Measurements from ENCODE around the gene FADS1.

FADS1 gene

GRCh38 chr11:61756147-61756451 lies 60.7 kb downstream of the FADS1 start:
- DNase-seq: no peak

GRCh38 chr11:61754534-61755482 lies 62.0 kb downstream of the FADS1 start:
- DNase-seq: peak; percentile 27

DNA sequence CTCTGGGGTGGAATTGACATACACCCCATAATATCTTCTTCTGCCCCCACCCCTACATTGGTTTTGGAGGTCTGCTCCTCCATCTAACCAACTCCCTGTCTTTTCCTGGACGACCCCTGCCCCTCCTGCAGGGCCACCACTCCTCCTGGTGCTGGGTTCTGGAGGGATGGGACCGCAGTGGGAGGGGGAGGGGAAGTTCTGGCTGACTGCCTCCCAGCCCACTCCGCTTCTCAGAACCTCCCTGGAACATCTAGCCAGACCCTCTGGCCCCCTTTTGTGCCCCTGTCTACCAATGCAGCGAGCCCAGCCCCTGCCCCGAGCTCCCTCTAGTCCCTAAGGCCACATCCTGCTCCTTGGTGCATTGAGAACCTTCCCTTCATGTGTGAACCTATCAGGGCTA lies 63.1 kb downstream of the FADS1 start:
- no peak for DNase-seq

DNA sequence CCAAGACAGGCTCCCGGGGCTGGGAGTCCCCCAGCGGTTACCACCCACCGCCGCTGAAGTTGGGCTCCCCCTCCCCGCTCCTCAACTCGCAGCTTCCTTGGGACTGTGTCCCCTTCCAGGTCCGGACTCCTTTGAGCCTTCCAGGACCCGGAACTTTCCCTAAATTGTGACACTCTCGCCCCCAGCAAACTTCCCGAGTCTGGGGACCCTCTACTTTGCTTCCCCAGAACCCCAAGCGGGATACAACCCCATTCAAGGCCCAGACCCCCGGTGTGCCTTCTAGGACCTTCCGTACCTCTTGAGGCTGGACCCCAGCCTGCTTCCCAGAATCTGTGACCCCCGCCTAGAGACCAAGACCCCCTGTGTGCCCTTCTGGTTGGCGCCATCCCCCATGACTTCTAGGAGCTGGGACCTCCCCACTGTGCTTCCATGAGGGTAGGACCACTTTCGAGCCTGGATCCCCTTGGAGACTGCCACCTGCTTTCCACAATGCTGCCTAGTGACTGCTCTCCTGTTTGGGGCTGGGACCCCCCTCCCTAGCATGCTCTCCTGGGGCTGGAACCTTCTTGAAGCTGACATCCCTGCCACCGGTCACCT lies 63.8 kb downstream of the FADS1 start:
- no peak for DNase-seq

GRCh38 chr11:61752117-61752924 lies 64.5 kb downstream of the FADS1 start, which contains the start of gene MYRF:
Gene MYRF (plus strand): TSS chr11:61752636. CDS start chr11:61752745, 109 bp downstream.
- DNase-seq: peak; percentile 57

DNA sequence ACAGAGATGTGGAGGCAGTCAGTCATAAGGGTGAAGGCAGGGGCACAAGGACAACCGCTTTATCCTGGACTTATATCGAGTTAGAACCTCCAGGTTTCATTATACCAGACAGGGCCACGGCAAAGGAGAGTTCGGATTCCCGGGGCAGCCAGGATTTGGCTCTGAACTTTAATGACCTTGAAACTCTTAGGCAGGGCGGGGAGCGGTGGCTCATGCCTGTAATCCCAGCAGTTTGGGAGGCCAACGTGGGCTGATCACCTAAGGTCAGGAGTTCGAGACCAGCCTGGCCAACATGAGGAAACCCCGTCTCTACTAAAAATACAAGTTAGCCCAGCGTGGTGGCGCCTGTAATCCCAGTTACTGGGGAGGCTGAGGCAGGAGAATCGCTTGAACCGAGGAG lies 65.4 kb downstream of the FADS1 start:
- no peak for DNase-seq

- no peak for DNase-seq
Observed at GRCh38 chr11:61750631-61751273, 66.1 kb downstream of the FADS1 start.
